NCI-H187 (cell line): ENCODE data around the gene EHBP1.

Source experiments
- DNase-seq, 2 experiments: peaks; one replicate each; lab custom pipeline; 2025; lab: John Stamatoyannopoulos, UW

EHBP1 gene

GRCh38 chr2:63052411-63053080 lies 347.0 kb downstream of the EHBP1 start:
- DNase-seq, result no peak

GRCh38 chr2:63053081-63053888 lies 347.8 kb downstream of the EHBP1 start:
- no peak for DNase-seq

GRCh38 chr2:63053889-63054602 lies 348.5 kb downstream of the EHBP1 start:
- no peak for DNase-seq

DNA sequence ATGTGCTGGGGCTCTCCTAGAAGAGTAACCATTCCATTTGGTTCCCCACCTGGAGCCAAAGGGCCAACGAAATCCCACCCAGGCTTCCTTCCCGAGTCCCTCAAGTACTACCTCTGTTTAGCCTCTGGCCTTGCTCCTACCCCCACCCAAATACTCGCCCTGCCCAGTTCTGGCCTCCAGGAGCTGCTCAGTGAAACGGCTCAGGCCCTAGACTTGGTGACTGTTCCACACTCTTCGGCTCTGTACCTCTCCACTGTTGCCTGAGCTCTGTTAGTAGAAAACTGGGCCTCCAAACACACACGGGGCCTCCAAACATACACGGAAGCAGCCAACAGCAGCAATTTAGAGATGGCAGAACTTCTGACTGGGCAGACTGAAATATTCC lies 349.3 kb downstream of the EHBP1 start:
- DNase-seq, result no peak

DNA sequence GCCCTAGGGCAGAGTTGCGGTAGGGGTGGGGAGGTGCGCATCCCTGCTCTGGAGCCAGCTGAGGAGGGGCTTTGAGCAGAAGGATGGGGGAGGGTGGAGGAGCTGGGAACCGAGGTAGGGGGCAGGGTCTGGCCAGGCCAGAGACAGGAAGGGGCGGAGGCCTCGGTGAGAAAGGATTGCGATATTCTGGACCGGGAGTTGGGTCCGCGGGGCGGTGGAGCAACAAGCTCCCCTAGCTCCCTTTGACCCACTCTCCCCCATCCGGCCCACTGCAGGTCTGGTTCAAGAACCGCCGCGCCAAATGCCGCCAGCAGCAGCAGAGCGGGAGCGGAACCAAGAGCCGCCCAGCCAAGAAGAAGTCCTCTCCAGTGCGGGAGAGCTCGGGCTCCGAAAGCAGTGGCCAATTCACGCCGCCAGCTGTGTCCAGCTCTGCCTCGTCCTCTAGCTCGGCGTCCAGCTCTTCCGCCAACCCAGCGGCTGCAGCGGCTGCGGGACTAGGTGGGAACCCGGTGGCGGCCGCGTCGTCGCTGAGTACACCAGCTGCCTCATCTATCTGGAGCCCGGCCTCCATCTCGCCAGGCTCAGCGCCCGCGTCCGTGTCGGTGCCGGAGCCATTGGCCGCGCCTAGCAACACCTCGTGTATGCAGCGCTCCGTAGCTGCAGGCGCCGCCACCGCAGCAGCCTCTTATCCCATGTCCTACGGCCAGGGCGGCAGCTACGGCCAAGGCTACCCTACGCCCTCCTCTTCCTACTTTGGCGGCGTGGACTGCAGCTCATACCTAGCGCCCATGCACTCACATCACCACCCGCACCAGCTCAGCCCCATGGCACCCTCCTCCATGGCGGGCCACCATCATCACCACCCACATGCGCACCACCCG lies 350.0 kb downstream of the EHBP1 start:
- DNase-seq, result no peak

DNA sequence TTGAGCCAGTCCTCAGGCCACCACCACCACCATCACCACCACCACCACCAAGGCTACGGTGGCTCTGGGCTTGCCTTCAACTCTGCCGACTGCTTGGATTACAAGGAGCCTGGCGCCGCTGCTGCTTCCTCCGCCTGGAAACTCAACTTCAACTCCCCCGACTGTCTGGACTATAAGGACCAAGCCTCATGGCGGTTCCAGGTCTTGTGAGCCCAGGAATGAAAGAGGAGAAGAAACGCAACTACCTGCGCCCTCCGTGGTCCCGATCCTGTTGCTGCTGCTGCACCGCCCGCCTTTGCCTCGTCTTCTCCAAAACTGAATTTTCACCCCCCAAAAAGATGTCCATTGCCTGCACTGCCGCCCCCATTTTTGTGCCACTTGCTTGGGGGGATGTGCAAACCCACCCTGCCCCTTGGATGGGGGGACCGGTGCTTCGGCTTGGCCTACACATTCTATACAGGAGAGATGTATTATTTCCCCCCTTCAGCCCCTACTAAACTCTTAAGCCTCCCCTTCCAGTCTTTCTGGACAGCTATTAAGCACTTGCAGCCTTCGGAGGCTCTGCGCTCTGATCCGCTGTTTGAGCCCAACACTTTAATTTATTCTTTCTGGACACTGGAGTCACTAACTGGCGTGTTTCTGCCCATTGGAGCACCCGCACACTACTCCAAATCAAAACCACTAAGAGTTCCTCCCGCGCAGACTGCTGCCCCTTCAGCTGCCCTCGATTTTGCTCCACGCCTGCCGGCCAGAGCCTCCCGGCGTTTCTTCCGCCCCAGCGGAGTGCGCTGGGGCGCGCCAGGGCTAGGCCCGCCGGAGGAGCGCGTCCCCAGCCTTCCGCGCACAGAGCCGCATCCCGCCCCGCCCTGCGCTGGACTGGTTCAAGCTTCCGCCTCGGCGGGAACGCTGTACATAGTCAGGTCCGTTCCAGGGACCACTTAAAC lies 350.9 kb downstream of the EHBP1 start:
- DNase-seq, result no peak

DNA sequence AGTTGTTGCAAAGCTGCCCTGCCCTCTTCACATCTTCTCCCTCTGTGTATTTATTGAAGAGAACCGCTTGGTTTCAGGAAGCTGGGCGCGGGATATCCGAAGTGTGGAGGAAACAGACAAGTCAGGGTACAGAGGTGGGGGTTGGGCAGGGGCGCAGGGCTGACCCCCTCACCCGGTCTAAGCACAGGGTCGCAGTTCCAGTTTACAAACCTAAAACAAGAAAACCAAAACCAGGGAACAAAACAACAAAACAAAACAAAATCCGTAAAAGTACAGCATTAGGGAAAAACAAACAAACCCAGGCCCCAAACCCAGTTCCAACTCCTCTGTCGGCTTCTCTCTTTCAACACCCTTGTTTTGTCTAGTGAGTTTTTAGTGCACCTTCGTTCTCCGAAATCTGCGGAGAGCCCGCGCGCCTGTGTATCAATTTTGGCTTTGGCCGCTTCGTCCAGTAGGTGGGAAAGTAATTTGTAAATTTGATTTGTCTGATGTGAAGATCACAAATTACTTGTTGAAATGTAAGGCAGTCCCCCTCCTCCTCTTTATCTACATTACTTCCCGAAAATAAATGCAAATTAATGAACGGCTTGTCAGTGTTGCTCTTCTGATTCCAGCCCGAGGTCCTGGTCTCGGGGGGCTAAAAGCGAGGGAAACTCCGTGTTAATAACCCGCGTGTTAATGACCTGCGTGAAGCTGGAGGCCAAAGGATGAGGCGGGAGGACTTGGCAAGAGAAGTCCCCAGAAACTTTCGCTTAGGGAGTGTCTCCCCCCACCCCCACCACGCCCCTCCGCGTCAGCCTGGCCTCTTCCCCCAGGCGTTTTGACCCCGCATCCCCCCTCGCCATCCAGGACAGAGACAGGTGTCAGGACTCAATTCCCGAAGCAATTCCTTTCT lies 352.0 kb downstream of the EHBP1 start:
- no peak for DNase-seq

DNA sequence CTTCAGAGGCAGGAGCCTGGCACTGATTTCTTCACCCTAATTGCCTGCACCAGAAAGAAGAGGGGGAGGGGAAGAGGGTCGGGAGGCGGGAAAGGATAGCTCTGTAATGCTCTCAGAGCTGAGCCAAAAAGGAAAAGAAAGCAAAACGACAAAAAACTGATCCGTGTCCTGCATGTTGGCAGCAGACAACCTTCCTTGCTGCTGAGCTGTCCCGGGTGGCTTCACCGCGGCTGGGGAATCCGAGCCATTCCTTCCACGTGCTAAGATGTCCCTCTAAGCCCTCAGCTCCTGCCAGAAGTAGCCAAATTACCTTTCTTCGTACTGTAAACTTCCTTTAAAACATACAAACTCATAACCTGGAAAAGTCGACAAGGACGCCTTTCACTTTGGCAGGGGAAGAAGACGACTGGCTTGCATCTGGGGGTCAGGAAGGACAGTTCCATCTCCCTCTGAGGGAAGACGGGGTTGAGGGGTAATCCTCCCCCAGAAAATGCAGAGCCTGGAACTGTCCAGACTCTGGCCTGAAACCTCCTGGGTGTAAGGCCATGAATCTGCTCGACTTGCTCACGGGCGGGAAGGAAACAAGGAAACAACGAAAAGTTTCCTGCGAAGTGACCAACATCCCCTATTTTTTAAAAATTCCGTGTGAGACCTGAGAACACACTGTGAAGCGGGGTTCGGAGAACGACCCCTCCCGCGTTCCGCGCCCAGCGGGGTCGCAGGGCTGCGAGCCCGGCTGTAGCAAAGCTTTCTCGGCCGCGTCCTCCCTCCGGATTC lies 352.8 kb downstream of the EHBP1 start:
- DNase-seq, result no peak

GRCh38 chr2:63058921-63059792 lies 353.6 kb downstream of the EHBP1 start:
- no peak for DNase-seq

DNA sequence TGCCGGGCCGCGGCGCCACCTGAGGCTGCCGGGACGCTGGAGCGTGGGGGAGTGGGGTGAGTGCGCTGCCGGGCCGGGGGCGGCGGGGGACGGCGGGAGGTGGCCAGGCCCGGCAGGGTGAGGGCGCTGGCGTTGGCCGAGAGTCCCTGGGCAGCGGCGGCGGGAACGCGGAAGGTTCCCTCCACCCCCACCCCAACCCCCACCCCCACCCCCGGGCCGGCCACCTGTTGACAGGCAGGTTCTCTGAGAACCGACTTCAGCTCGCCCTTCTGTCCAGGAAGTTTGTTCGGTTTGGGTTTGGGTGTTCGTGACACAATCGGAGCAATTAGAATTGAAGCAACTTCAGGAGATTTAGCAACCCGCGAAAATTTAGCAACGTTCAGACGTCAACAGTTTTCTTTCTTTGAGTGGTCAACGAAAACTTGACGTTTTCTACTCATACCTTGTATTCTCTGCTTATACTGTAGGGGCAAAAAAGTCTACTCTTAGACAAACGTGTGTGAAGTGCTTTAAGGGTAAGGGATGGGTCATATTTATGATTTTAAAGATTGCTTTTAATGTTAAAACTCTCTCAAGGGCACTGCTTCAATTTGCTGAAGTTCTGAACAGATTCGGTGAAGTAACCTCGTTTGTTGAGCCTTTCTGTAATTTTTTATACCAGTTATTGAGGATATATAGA lies 354.4 kb downstream of the EHBP1 start:
- no peak for DNase-seq

DNA sequence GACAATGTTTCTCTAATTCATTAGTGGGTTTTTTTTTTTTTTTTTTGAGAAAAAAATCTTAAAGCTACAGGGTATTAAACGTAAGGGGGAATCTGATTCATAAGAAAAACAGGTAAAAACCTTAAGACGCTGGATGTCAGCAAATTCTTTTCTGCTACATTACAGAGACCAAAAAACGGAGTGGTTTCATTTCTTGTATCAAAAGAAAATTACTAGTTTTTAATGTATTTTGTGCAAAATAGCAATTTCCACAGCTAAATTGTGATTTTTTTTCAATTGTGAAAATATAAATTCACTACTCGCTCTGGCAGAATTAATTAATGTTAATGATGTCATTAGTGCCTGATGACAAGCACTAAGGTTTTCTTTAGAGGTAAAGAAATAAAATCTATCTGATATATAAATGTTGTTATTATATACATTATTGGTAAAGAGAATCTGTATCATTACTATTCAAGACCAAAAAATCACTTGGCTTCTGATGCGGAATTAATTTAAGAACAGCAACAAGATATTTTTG lies 355.0 kb downstream of the EHBP1 start:
- DNase-seq, result no peak

GRCh38 chr2:63064197-63064596 lies 358.7 kb downstream of the EHBP1 start:
- no peak for DNase-seq

- DNase-seq, result no peak
Measured at GRCh38 chr2:63064661-63065060, 359.1 kb downstream of the EHBP1 start.

DNA sequence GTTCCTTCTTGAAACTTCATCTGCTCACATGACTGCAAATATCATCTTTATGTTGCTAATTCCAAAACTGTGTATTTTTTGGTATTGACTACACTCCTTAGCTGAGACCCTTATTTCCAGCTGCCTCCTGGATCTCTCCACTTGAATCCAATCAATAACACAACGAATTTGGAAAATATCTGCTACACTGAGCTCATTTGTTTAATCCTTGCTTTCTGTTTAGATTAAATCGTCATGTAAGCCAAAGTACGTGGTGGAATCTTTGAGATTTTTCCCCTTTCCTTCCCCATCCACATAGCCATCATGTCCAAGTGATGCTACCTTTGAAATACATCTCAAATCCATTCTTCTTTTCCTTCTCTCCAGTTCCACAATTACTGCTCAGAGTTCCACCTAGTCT lies 360.8 kb downstream of the EHBP1 start:
- no peak for DNase-seq

GRCh38 chr2:63066838-63067237 lies 361.3 kb downstream of the EHBP1 start:
- no peak for DNase-seq

- no peak for DNase-seq
Measured at GRCh38 chr2:63071664-63072063, 366.2 kb downstream of the EHBP1 start.

DNA sequence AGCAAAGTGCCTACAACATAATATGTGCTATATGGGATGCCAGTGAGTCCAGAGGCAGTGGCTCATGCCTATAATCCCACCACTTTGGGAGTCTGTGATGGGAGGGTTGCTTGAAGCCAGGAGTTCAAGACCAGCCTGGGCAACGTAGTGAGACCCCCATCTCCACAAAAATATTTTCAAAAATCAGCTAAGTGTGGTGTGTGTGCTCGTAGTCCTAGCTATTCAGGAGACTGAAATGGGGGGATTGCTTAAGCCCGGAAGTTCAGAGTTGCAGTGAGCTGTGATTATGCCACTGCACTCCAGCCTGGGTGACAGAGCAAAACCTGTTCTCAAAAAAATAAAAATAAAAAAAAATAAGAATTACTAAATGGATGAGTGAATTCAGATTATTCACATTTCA lies 368.5 kb downstream of the EHBP1 start:
- DNase-seq, result no peak
